Vagina (tissue), 2 donors: ENCODE results near the gene KLRC1.
"Not testable (repeated sequence)": the region's sequence is repeated elsewhere in the genome, so short reads cannot be mapped to it uniquely, and the experiment has no call there.

Source experiments
- POLR2A ChIP-seq, 2 donors: fragments of 450-650 bp; IDR thresholded peaks; one replicate each; pipeline ENCODE4 v1.6.1; 2017; ENCODE audit warnings: antibody characterized with exemption in 2 of 2, mild to moderate bottlenecking in 2 of 2, moderate library complexity in 2 of 2
- POLR2AphosphoS5 ChIP-seq, 2 donors: sonication (generic); formaldehyde crosslinking; IDR thresholded peaks; one replicate each; pipeline ENCODE4 v1.9.0; 2017; ENCODE audit warnings: antibody characterized with exemption in 2 of 2, mild to moderate bottlenecking in 2 of 2, low read depth in 1 of 2; ENCODE audit not compliant: insufficient read depth in 1 of 2
- TF ChIP-seq, protein P1 (sequence below), 3 experiments: fragments of 450-650 bp in 2 of 3; fragments of 200-600 bp in 1 of 3; sonication (generic) in 1 of 3; IDR thresholded peaks; one replicate each; pipeline ENCODE4 v1.5.1; 2017 to 2019; ENCODE audit warnings: antibody characterized with exemption in 3 of 3, mild to moderate bottlenecking in 2 of 3, moderate library complexity in 2 of 3

DNA sequence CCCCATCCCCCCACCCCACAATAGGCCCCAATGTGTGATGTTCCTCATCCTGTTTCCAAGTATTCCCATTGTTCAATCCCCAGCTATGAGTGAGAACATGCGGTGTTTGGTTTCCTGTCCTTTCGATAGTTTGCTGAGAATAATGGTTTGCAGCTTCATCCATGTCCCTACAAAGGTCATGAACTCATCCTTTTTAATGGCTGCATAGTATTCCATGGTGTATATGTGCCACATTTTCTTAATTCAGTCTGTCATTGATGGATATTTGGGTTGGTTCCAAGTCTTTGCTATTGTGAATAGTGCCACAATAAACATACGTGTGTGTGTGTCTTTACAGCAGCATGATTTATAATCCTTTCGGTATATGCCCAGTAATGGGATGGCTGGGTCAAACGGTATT is 19.6 kb upstream of the KLRC1 start:
- TF ChIP-seq, protein P1, sequence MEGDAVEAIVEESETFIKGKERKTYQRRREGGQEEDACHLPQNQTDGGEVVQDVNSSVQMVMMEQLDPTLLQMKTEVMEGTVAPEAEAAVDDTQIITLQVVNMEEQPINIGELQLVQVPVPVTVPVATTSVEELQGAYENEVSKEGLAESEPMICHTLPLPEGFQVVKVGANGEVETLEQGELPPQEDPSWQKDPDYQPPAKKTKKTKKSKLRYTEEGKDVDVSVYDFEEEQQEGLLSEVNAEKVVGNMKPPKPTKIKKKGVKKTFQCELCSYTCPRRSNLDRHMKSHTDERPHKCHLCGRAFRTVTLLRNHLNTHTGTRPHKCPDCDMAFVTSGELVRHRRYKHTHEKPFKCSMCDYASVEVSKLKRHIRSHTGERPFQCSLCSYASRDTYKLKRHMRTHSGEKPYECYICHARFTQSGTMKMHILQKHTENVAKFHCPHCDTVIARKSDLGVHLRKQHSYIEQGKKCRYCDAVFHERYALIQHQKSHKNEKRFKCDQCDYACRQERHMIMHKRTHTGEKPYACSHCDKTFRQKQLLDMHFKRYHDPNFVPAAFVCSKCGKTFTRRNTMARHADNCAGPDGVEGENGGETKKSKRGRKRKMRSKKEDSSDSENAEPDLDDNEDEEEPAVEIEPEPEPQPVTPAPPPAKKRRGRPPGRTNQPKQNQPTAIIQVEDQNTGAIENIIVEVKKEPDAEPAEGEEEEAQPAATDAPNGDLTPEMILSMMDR (IDR thresholded peaks at IDR 0.05), result not testable (repeated sequence)
- TF ChIP-seq POLR2A (IDR thresholded peaks at IDR 0.05); POLR2AphosphoS5 (IDR thresholded peaks at IDR 0.05; ENCODE audit: insufficient read depth in 1 of 2, low read depth in 1 of 2): not testable (repeated sequence)
